Effector CD8-positive, alpha-beta T cell (primary cell): ENCODE measurements around the gene KRTAP5-4.

Source experiments
- DNase-seq: peaks from one replicate; lab custom pipeline; 2025; lab: John Stamatoyannopoulos, UW

The KRTAP5-4 gene

GRCh38 chr11:1572197-1573076, 49.5 kb downstream of the KRTAP5-4 start, which contains the start of gene DUSP8:
DUSP8 (minus strand) TSS chr11:1572271; CDS start chr11:1565826, 6,445 bp downstream.
- peak; percentile 94 for DNase-seq

- DNase-seq = no peak
These were observed 50.2 kb downstream of the KRTAP5-4 start for GRCh38 chr11:1571760-1572196.
